ENCODE data around the gene GRPR. TPM values are rescaled to one million over a fixed set of nuclear protein-coding genes. Genes with fewer than 3 reads are reported as not detected.

Gene GRPR
- total and polyA plus RNA-seq, 4 donors = 0.06 to 0.25 (median 0.20) TPM; not detected in 1

DNA sequence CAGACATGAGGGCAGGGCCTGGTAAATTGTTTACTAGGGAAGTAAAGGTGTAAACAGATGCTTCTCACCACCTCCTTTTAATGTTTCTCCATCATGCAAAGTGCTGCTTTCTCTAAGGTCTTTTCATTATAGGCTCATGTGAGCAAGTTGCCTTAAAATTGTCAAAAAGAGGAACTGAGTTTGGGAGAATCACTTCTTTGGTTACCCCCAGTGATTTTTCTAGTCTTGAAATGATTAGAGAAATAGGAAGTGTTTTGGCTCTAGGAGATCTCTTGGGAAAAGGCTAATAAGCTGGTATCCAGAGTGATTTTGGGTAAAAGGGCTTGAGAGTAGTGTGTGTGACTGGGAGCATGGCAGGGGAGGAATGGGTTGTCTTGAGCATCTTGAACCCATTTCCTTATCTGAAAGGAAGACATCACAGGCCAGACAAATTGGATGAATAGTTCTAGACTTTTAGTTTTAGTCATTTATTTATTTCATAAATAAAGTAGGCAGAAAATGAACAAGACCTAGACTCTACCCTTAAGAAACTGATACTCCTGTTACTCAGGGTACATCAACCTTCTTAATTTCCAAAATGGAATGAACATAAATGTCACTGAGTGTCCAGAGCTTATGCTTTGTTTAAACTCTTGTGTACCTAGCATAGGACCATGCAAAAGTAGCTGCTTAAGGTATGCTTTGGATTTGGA, 14.2 kb downstream of the GRPR start:
- H3K27ac ChIP-seq (ENCODE audit: low read depth in 1 of 2, low read length in 1 of 2) = no peak overlapping the region
- H3K9ac ChIP-seq (ENCODE audit: insufficient read depth in 1 of 2, low read length in 2 of 2) = no peak overlapping the region
- no peak for ATAC-seq (ENCODE audit: insufficient read depth, low FRiP score)
- no peaks in the 10 kb centered on the region for H3K9me3 ChIP-seq (ENCODE audit: control insufficient read depth in 4 of 4, insufficient read depth in 3 of 4, low read length in 3 of 4)
- TF ChIP-seq CTCF (IDR thresholded peaks at IDR 0.05; ENCODE audit: control extremely low read depth, extremely low read depth) = no peak
- H3K4me3 ChIP-seq = no peak overlapping the region
- H3K36me3 ChIP-seq (ENCODE audit: control insufficient read depth in 4 of 4, insufficient read depth in 4 of 4, low read length in 4 of 4) = no peaks in the 10 kb centered on the region
- H3K27me3 ChIP-seq (ENCODE audit: control insufficient read depth in 3 of 3, insufficient read depth in 3 of 3, low read length in 2 of 3) = peaks cover 0 to 33% (median 15%) of the 10 kb centered on the region in 3 donors
- DNase-seq = no peak
- peaks cover 0 to 1% (median 0%) of the 10 kb centered on the region in 5 donors for H3K4me1 ChIP-seq (ENCODE audit: control insufficient read depth in 5 of 5, insufficient read depth in 5 of 5, low read length in 5 of 5)

DNA sequence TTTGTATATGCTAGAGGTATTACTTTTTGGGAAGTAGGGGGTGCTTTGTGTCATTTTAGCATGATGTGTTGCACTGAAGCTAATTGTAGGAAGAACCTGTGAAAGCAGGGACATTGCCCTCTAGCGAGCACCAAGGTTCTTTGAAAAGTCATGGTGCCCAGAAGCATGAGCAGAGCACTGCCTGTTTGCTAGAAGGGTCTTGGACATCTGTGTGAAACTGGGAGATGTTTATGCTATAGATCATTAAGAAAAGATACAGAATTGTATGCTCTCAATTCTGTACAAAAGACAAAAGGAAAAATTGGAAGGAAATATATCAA, 14.7 kb downstream of the GRPR start:
- no peak overlapping the region for H3K9ac ChIP-seq (ENCODE audit: insufficient read depth in 1 of 2, low read length in 2 of 2)
- no peak for TF ChIP-seq CTCF (IDR thresholded peaks at IDR 0.05; ENCODE audit: control extremely low read depth, extremely low read depth)
- H3K4me1 ChIP-seq (ENCODE audit: control insufficient read depth in 5 of 5, insufficient read depth in 5 of 5, low read length in 5 of 5) = peaks cover 0 to 1% (median 0%) of the 10 kb centered on the region in 5 donors
- WGBS, 2 donors = 60 to 64% methylated on average over 1 of the region's 1 CpG
- H3K9me3 ChIP-seq (ENCODE audit: control insufficient read depth in 4 of 4, insufficient read depth in 3 of 4, low read length in 3 of 4) = no peaks in the 10 kb centered on the region
- no peaks in the 10 kb centered on the region for H3K36me3 ChIP-seq (ENCODE audit: control insufficient read depth in 4 of 4, insufficient read depth in 4 of 4, low read length in 4 of 4)
- no peak for ATAC-seq (ENCODE audit: insufficient read depth, low FRiP score)
- DNase-seq = peak in 1 of 3 donors; percentile 5
- no peak overlapping the region for H3K4me3 ChIP-seq
- H3K27me3 ChIP-seq (ENCODE audit: control insufficient read depth in 3 of 3, insufficient read depth in 3 of 3, low read length in 2 of 3) = peaks cover 0 to 35% (median 15%) of the 10 kb centered on the region in 3 donors
- H3K27ac ChIP-seq (ENCODE audit: low read depth in 1 of 2, low read length in 1 of 2) = no peak overlapping the region

DNA sequence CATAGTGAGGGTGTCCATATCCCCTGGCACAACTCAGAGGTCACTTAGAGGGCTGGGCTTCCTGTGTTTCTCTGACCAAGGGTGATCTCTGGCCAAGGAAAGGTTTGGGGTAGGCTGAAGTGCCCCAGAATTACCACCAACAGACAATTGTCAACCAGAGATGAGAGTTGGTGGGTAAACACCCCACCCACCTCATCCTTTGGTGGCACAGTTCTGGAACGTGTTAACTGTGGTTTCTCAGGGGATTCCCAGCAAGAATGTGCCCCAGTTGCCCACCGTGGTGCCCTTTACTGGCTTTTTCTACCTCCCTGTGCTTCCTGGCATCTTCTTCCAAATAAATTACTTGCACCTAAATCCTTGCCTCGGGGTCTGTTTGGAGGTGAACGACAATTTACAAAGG, 17.1 kb downstream of the GRPR start:
- H3K36me3 ChIP-seq (ENCODE audit: control insufficient read depth in 4 of 4, insufficient read depth in 4 of 4, low read length in 4 of 4) = no peaks in the 10 kb centered on the region
- ATAC-seq (ENCODE audit: insufficient read depth, low FRiP score) (no peak), DNase-seq (no peak)
- H3K27ac ChIP-seq (ENCODE audit: low read depth in 1 of 2, low read length in 1 of 2) = no peak overlapping the region
- WGBS, 2 donors = 74 to 81% methylated on average over 4 of the region's 4 CpGs
- H3K27me3 ChIP-seq (ENCODE audit: control insufficient read depth in 3 of 3, insufficient read depth in 3 of 3, low read length in 2 of 3) = peaks cover 0 to 26% (median 15%) of the 10 kb centered on the region in 3 donors
- no peak overlapping the region for H3K9ac ChIP-seq (ENCODE audit: insufficient read depth in 1 of 2, low read length in 2 of 2)
- H3K4me1 ChIP-seq (ENCODE audit: control insufficient read depth in 5 of 5, insufficient read depth in 5 of 5, low read length in 5 of 5) = peaks cover 0 to 1% (median 0%) of the 10 kb centered on the region in 5 donors
- TF ChIP-seq CTCF (IDR thresholded peaks at IDR 0.05; ENCODE audit: control extremely low read depth, extremely low read depth) = no peak
- no peaks in the 10 kb centered on the region for H3K9me3 ChIP-seq (ENCODE audit: control insufficient read depth in 4 of 4, insufficient read depth in 3 of 4, low read length in 3 of 4)
- no peak overlapping the region for H3K4me3 ChIP-seq

- DNase-seq = no peak
- no peaks in the 10 kb centered on the region for H3K36me3 ChIP-seq (ENCODE audit: control insufficient read depth in 4 of 4, insufficient read depth in 4 of 4, low read length in 4 of 4)
- no peak for TF ChIP-seq CTCF (IDR thresholded peaks at IDR 0.05; ENCODE audit: control extremely low read depth, extremely low read depth)
- no peak overlapping the region for H3K27ac ChIP-seq (ENCODE audit: low read depth in 1 of 2, low read length in 1 of 2)
- peaks cover 0 to 1% (median 0%) of the 10 kb centered on the region in 5 donors for H3K4me1 ChIP-seq (ENCODE audit: control insufficient read depth in 5 of 5, insufficient read depth in 5 of 5, low read length in 5 of 5)
- no peak for ATAC-seq (ENCODE audit: insufficient read depth, low FRiP score)
- H3K9me3 ChIP-seq (ENCODE audit: control insufficient read depth in 4 of 4, insufficient read depth in 3 of 4, low read length in 3 of 4) = no peaks in the 10 kb centered on the region
- H3K27me3 ChIP-seq (ENCODE audit: control insufficient read depth in 3 of 3, insufficient read depth in 3 of 3, low read length in 2 of 3) = peaks cover 0 to 28% (median 15%) of the 10 kb centered on the region in 3 donors
- no peak overlapping the region for H3K9ac ChIP-seq (ENCODE audit: insufficient read depth in 1 of 2, low read length in 2 of 2)
- no peak overlapping the region for H3K4me3 ChIP-seq
These were observed 17.6 kb downstream of the GRPR start for GRCh38 chrX:16140983-16141382.
